Astrocyte (in vitro differentiated cells and primary cell): Measurements from ENCODE around the gene PBXIP1. TPM values are rescaled to one million over a fixed set of nuclear protein-coding genes. Genes with fewer than 3 reads are reported as not detected.
A peak's percentile ranks its signal among the peaks of the same experiment; 100 is the strongest.

Experiments
- DNase-seq: peaks from one replicate; pipeline ENCODE4 v3.0.0-alpha.2; 2010; ENCODE audit warnings: low read depth
- FAIRE-seq: peaks from 2 replicates; lab custom pipeline; 2011; peaks lifted over from hg19 to GRCh38; lab: Jason Lieb, UNC
- H2AFZ ChIP-seq: 2 replicates; pipeline ENCODE4 v1.6.0; 2012; ENCODE audit warnings: low read depth, low read length, inconsistent platforms
- H3K27ac ChIP-seq: 2 replicates; pipeline ENCODE4 v1.5.1; 2011; ENCODE audit warnings: low read depth, low read length, inconsistent platforms
- H3K27me3 ChIP-seq: 2 replicates; pipeline ENCODE4 v1.6.0; 2011; ENCODE audit warnings: low read length, inconsistent platforms; ENCODE audit not compliant: insufficient read depth
- H3K36me3 ChIP-seq: 2 replicates; pipeline ENCODE4 v1.5.1; 2011; ENCODE audit warnings: low read length, inconsistent platforms; ENCODE audit not compliant: insufficient read depth
- H3K4me1 ChIP-seq: 2 replicates; pipeline ENCODE4 v1.5.1; 2011; ENCODE audit warnings: low read length, inconsistent platforms; ENCODE audit not compliant: insufficient read depth
- H3K4me2 ChIP-seq: 2 replicates; pipeline ENCODE4 v1.6.0; 2012; ENCODE audit warnings: low read length, inconsistent platforms
- H3K4me3 ChIP-seq: 2 replicates; pipeline ENCODE4 v1.5.1; 2011; ENCODE audit warnings: low read depth, mild to moderate bottlenecking, low read length, inconsistent platforms; ENCODE audit not compliant: insufficient read depth
- H3K79me2 ChIP-seq: 2 replicates; pipeline ENCODE4 v1.6.0; 2012; ENCODE audit warnings: mild to moderate bottlenecking, low read length, inconsistent platforms; ENCODE audit not compliant: insufficient read depth
- H3K9ac ChIP-seq: 2 replicates; pipeline ENCODE4 v1.6.0; 2012; ENCODE audit warnings: mild to moderate bottlenecking, low read length, inconsistent platforms
- H3K9me3 ChIP-seq: 2 replicates; pipeline ENCODE4 v1.5.1; 2012; ENCODE audit warnings: low read depth, mild to moderate bottlenecking, low read length, inconsistent platforms; ENCODE audit not compliant: insufficient read depth
- H4K20me1 ChIP-seq: 2 replicates; pipeline ENCODE4 v1.6.0; 2012; ENCODE audit warnings: low read length, inconsistent platforms; ENCODE audit not compliant: insufficient read depth
- H3K27ac Mint-ChIP-seq: one replicate; pipeline ENCODE4 v1.8.0; 2021; ENCODE audit warnings: mild to moderate bottlenecking, mixed read lengths; ENCODE audit not compliant: unreplicated experiment
- H3K27me3 Mint-ChIP-seq: one replicate; pipeline ENCODE4 v1.8.0; 2021; ENCODE audit warnings: low read depth, mixed read lengths; ENCODE audit not compliant: unreplicated experiment
- H3K36me3 Mint-ChIP-seq: one replicate; pipeline ENCODE4 v1.8.0; 2021; ENCODE audit warnings: low read depth, mixed read lengths; ENCODE audit not compliant: unreplicated experiment
- H3K4me1 Mint-ChIP-seq: one replicate; pipeline ENCODE4 v1.8.0; 2021; ENCODE audit warnings: low read depth, mixed read lengths; ENCODE audit not compliant: unreplicated experiment
- H3K4me3 Mint-ChIP-seq: one replicate; pipeline ENCODE4 v1.8.0; 2021; ENCODE audit warnings: mild to moderate bottlenecking, moderate library complexity, mixed read lengths; ENCODE audit not compliant: unreplicated experiment
- H3K9me3 Mint-ChIP-seq: one replicate; pipeline ENCODE4 v1.8.0; 2021; ENCODE audit warnings: mild to moderate bottlenecking, mixed read lengths; ENCODE audit not compliant: unreplicated experiment
- CTCF ChIP-seq: IDR thresholded peaks from 2 replicates; pipeline ENCODE4 v1.5.1; 2011; ENCODE audit warnings: low read depth, mild to moderate bottlenecking, inconsistent platforms, low read length, moderate library complexity; ENCODE audit not compliant: insufficient read depth
- EZH2 ChIP-seq: IDR thresholded peaks from 2 replicates; pipeline ENCODE4 v1.6.1; 2012; ENCODE audit warnings: mild to moderate bottlenecking, low read length, inconsistent platforms; ENCODE audit not compliant: insufficient read depth
- total RNA-seq: library from RNA; stranded (reverse); gene quantifications from 2 replicates; pipeline ENCODE4 v1.2.1, GENCODE V29; 2021

PBXIP1 gene
- total RNA-seq, 1 donor from 2014 or later: 89.2 TPM

- DNase-seq (no peak), FAIRE-seq (no peak)
- TF ChIP-seq EZH2 (no peak), CTCF (no peak)
- Mint-ChIP-seq H3K27ac (no peak overlapping the region), H3K9me3 (no peaks in the 10 kb centered on the region), H3K36me3 (peaks cover 6% of the 10 kb centered on the region), H3K27me3 (no peaks in the 10 kb centered on the region), H3K4me3 (peak overlapping the region; percentile 93), H3K4me1 (peaks cover 31% of the 10 kb centered on the region)
- Histone ChIP-seq H3K27ac (peak overlapping the region; percentile 99), H3K9me3 (no peaks in the 10 kb centered on the region), H3K27me3 (no peaks in the 10 kb centered on the region), H4K20me1 (peaks cover 55% of the 10 kb centered on the region), H3K4me3 (peak overlapping the region; percentile 77), H3K36me3 (peaks cover 28% of the 10 kb centered on the region), H3K4me2 (peak overlapping the region; percentile 94), H3K9ac (peak overlapping the region; percentile 91), H2AFZ (no peak overlapping the region), H3K4me1 (peaks cover 43% of the 10 kb centered on the region), H3K79me2 (peaks cover 66% of the 10 kb centered on the region)
Measured at GRCh38 chr1:154969860-154970452, 14.1 kb upstream of the PBXIP1 start.

GRCh38 chr1:154969246-154969645, 13.3 kb upstream of the PBXIP1 start:
- no peak for TF ChIP-seq EZH2
- no peak for TF ChIP-seq CTCF
- FAIRE-seq (no peak), DNase-seq (no peak)
- Histone ChIP-seq H4K20me1 (peaks cover 62% of the 10 kb centered on the region), H3K27me3 (no peaks in the 10 kb centered on the region), H2AFZ (no peak overlapping the region), H3K9me3 (no peaks in the 10 kb centered on the region), H3K79me2 (peaks cover 70% of the 10 kb centered on the region), H3K9ac (peak overlapping the region; percentile 91), H3K4me2 (peak overlapping the region; percentile 94), H3K4me3 (peak overlapping the region; percentile 77), H3K27ac (peak overlapping the region; percentile 21), H3K4me1 (peaks cover 43% of the 10 kb centered on the region), H3K36me3 (peaks cover 34% of the 10 kb centered on the region)
- peak overlapping the region; percentile 93 for H3K4me3 Mint-ChIP-seq
- no peak overlapping the region for H3K27ac Mint-ChIP-seq
- H3K4me1 Mint-ChIP-seq: peaks cover 31% of the 10 kb centered on the region
- peaks cover 10% of the 10 kb centered on the region for H3K36me3 Mint-ChIP-seq
- no peaks in the 10 kb centered on the region for H3K9me3 Mint-ChIP-seq
- no peaks in the 10 kb centered on the region for H3K27me3 Mint-ChIP-seq

GRCh38 chr1:154968731-154969130, 12.8 kb upstream of the PBXIP1 start:
- TF ChIP-seq CTCF: no peak
- TF ChIP-seq EZH2: no peak
- Histone ChIP-seq H3K9me3 (no peaks in the 10 kb centered on the region), H3K9ac (peak overlapping the region; percentile 91), H2AFZ (no peak overlapping the region), H3K4me2 (peak overlapping the region; percentile 94), H3K27me3 (no peaks in the 10 kb centered on the region), H3K4me1 (peaks cover 46% of the 10 kb centered on the region), H4K20me1 (peaks cover 67% of the 10 kb centered on the region), H3K4me3 (peak overlapping the region; percentile 77), H3K27ac (peak overlapping the region; percentile 21), H3K36me3 (peaks cover 39% of the 10 kb centered on the region), H3K79me2 (peaks cover 75% of the 10 kb centered on the region)
- H3K9me3 Mint-ChIP-seq: no peaks in the 10 kb centered on the region
- H3K4me1 Mint-ChIP-seq: peaks cover 34% of the 10 kb centered on the region
- no peak for FAIRE-seq
- no peak for DNase-seq
- H3K36me3 Mint-ChIP-seq: peaks cover 13% of the 10 kb centered on the region
- H3K27ac Mint-ChIP-seq: no peak overlapping the region
- H3K4me3 Mint-ChIP-seq: peak overlapping the region; percentile 93
- no peaks in the 10 kb centered on the region for H3K27me3 Mint-ChIP-seq
